Measurements from ENCODE around the gene EEFSEC. TPM values are rescaled to one million over a fixed set of nuclear protein-coding genes. Genes with fewer than 3 reads are reported as not detected.

The EEFSEC gene
- total and polyA plus RNA-seq, 2 of the 8 experiments (the other 6 are each of a cell fraction or from before 2014, with no cell fraction given): 13.1 to 19.8 TPM

- no peaks in the 10 kb centered on the region for H3K79me2 ChIP-seq (ENCODE audit: control insufficient read depth in 1 of 2, insufficient read depth in 2 of 2, low read length in 2 of 2)
- no peak overlapping the region for H3K23ac ChIP-seq (ENCODE audit: insufficient read length)
- H3K36me3 ChIP-seq (ENCODE audit: control insufficient read depth in 2 of 4, insufficient read depth in 4 of 4, low read length in 3 of 4): no peaks in the 10 kb centered on the region
- WGBS, 2 experiments (ENCODE audit: extremely low coverage in 1 of 2, insufficient coverage in 1 of 2, insufficient read length in 1 of 2, insufficient replicate concordance in 2 of 2, low coverage in 1 of 2, low lambda C conversion rate in 2 of 2, missing lambda C conversion rate in 1 of 2): 85% methylated on average over 16 of the region's 16 CpGs; no CpG with 5 or more reads in 1 of the 2 experiments
- H3K18ac ChIP-seq (ENCODE audit: extremely low read depth, low read length): no peak overlapping the region; the same call in 1 of the 2 replicates
- no peak for DNase-seq (ENCODE audit: low read depth in 1 of 2, low spot score in 2 of 2)
- no peaks in the 10 kb centered on the region for H3K9me3 ChIP-seq (ENCODE audit: insufficient read depth in 2 of 2, low read depth in 1 of 2, low read length in 1 of 2)
- H3K4me3 ChIP-seq (ENCODE audit: extremely low read depth in 1 of 4, insufficient read depth in 2 of 4, low read depth in 3 of 4, low read length in 4 of 4): no peak overlapping the region
- H3K9ac ChIP-seq (replicated peaks in 1 of 4; ENCODE audit: extremely low read depth in 1 of 4, low read depth in 3 of 4, low read length in 3 of 4): no peak overlapping the region
- H2BK12ac ChIP-seq (ENCODE audit: low read depth, low read length): no peak overlapping the region
- ChIA-PET POLR2A (ENCODE audit: partially characterized antibody) (no interaction called here), CTCF (ENCODE audit: partially characterized antibody) (interaction anchor here (0.6 to 3.6 kb wide), 19 partner anchors 8 to 223 kb away, joined by 3 to 20 read pairs (median 4); no protein-coding TSS in a partner anchor)
- H2AFZ ChIP-seq (ENCODE audit: low read length): no peak overlapping the region
- no peak overlapping the region for H2AK5ac ChIP-seq (ENCODE audit: low read depth, low read length)
- H4K91ac ChIP-seq (replicated peaks; ENCODE audit: insufficient read length, low read length): no peak overlapping the region
- H2BK5ac ChIP-seq (ENCODE audit: low read depth, low read length): no peak overlapping the region
- H2BK120ac ChIP-seq (replicated peaks; ENCODE audit: low read depth, low read length): no peak overlapping the region
- H2BK15ac ChIP-seq (ENCODE audit: low read length): peak overlapping the region; percentile 46; the same call in 1 of the 2 replicates
- H4K5ac ChIP-seq (ENCODE audit: insufficient read length, low read depth, low read length): no peak overlapping the region
- no peaks in the 10 kb centered on the region for H4K20me1 ChIP-seq (replicated peaks in 1 of 2; ENCODE audit: control insufficient read depth in 1 of 2, insufficient read depth in 2 of 2, low read length in 2 of 2)
- H3K4ac ChIP-seq (replicated peaks; ENCODE audit: insufficient read length, low read depth, low read length): no peak overlapping the region
- no peak overlapping the region for H3K14ac ChIP-seq (ENCODE audit: insufficient read length)
- H3K4me1 ChIP-seq (replicated peaks in 1 of 4; ENCODE audit: control insufficient read depth in 3 of 4, insufficient read depth in 4 of 4, low read length in 3 of 4): peaks cover 0 to 24% (median 19%) of the 10 kb centered on the region in 4 experiments; a peak in 6 of 7 replicates
- no peak overlapping the region for H3K56ac ChIP-seq (replicated peaks; ENCODE audit: insufficient read length, low read depth, low read length)
- H3K23me2 ChIP-seq (ENCODE audit: low read depth, low read length): 0 out of 2 replicates have a peak, but pooled peaks cover 2% of the 10 kb centered on the region
- H4K8ac ChIP-seq (ENCODE audit: extremely low read depth, insufficient read depth, low read length): no peak overlapping the region
- H2BK20ac ChIP-seq (ENCODE audit: low read length): no peak overlapping the region
- FAIRE-seq: no peak
- H3K27me3 ChIP-seq (replicated peaks in 1 of 4; ENCODE audit: control insufficient read depth in 3 of 4, extremely low read depth in 1 of 4, insufficient read depth in 3 of 4, low read length in 3 of 4): no peaks in the 10 kb centered on the region
- peaks cover 3% of the 10 kb centered on the region; the same call in 1 of the 2 replicates for H3K79me1 ChIP-seq (ENCODE audit: low read depth, low read length)
- H3K4me2 ChIP-seq (ENCODE audit: insufficient read depth in 1 of 2, low read depth in 2 of 2, low read length in 2 of 2): no peak overlapping the region
- H3K27ac ChIP-seq (ENCODE audit: low read depth, low read length): no peak overlapping the region
- TF ChIP-seq TBP (IDR thresholded peaks at IDR 0.05; ENCODE audit: low read depth, low read length) (no peak), CTCF (IDR thresholded peaks at IDR 0.05; ENCODE audit: control extremely low read depth in 1 of 3, insufficient read depth in 1 of 3, low read depth in 1 of 3, low read length in 3 of 3) (peak in 2 of 3 experiments; percentile 45 to 66; a peak in 3 of 4 replicates), BRCA1 (IDR thresholded peaks at IDR 0.05; ENCODE audit: low read depth, low read length) (no peak), POU5F1 (IDR thresholded peaks at IDR 0.05; ENCODE audit: low read depth, low read length) (no peak), KDM1A (IDR thresholded peaks at IDR 0.05; ENCODE audit: borderline replicate concordance, low read length) (no peak), GABPA (IDR thresholded peaks at IDR 0.05; ENCODE audit: borderline replicate concordance, insufficient read depth, low read length) (peak; percentile 61; the same call in 1 of the 2 replicates), SAP30 (IDR thresholded peaks at IDR 0.05; ENCODE audit: insufficient read depth, insufficient replicate concordance, low read length) (no peak), RAD21 (IDR thresholded peaks at IDR 0.05 in 1 of 2, conservative IDR thresholded peaks at IDR 0.05 in 1 of 2; ENCODE audit: low read depth in 2 of 2, low read length in 2 of 2) (peak; percentile 45 to 58)
Observed at GRCh38 chr3:128408693-128409623, 255.7 kb downstream of the EEFSEC start.
